ENCODE results near the gene HDAC4.

Gene HDAC4

DNA sequence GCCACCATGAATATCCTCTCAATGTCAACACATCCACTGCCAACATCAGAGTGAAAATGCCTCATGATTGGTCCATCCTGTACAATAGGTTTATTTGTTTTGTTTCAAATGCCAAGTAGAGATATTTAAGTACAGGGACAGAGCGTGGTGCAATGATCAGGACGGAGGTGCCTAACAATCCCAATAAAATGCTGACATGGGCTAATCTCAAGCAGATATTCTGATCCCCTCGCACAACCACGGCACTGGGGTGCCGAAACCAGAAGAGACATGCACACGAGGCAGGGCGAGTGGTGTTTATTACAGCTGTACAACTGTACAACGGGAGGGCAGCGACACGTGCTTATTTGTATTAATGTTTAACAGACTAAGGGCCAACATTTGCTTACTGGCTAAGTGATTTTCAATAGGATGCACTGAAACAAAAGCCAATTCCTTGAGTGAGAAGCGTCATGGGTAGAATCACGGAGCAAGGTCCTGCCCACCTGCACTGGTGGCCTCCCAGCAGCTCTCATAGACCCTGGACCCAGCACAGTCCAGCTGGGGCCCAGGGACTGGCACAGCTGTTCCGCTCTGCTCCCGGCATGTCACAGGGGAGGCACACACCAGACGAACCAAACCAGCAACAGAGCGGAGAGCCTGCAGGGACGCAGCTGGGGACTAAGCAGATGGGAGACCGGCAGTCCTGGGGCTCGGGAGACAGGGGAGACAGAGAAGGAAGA is 101.4 kb downstream of the HDAC4 start:
- no peak for DNase-seq (ENCODE audit: extremely low read depth in 1 of 2, low read depth in 1 of 2)

DNA sequence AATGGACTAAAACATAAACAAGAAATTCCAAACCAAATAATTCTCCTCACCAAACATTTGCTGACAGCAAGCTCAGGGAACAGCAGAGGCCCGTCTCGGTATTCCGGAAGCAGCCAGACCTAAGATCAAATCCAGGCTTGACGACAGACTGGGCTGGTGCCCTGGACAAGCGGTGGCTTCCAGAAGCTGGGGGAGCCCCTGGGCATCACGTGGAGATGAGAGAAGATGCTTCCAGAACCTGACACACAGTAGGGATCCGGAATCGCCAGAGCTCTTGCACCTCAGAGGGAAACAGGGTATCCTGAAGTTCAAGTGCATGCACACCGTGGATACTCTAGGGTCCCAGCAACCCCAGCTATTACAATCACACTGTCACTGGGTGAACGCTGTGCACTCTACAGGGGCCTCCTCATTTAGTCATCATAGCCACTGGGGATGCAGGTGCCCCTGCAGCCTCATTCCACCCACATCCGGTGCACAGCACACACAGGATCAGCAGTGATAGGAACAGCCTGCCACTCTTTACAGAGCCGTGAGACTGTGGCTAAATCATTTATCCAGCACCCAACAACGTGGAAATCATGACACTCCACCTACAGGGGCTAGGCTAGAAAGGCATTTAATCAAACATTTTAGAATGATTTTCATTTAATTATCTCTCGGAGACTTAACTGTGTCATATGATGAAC is 102.6 kb downstream of the HDAC4 start:
- DNase-seq (ENCODE audit: extremely low read depth in 1 of 2, low read depth in 1 of 2), result peak; percentile 43 to 67

DNA sequence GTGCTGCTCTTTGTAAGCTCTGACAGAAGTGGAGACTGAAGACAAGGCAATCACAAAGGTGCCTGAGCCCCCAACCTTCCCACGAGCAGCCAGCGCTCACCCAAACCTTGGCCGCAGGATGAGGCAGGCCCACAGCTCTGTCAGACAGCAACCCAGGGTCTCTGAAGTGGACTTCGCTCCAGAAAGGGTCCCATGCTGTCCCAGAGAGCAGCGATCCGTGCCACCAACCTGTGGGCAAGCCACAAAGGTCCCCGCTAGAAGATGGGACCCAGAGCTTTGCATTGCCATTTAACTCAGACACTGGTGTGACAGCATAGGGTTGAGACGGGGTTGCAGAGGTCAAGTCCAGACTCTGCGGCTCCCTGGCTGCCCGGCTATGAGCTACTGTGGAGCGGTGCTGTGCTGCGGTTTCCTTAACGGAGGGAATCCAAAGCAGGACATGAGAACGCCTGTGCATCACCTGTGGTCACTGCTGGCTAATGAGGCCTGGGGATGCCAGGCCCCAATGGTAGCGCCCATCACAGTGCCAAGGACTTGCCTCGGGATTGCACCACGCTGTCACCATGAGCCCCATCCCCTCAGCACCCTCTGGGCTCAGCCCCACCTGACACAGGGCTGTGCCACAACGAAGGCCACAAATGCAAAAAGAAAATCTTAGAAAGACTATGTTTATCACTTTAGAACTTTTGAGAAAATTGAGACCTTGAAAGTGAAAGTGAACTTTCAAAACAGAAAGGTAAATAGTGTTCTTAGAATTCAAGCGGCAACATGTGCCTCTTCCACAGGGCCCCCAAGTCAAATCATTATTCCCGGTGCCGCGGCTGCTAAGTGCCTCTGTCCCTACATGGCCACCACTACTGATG is 103.4 kb downstream of the HDAC4 start:
- no peak for DNase-seq (ENCODE audit: extremely low read depth in 1 of 2, low read depth in 1 of 2)

DNA sequence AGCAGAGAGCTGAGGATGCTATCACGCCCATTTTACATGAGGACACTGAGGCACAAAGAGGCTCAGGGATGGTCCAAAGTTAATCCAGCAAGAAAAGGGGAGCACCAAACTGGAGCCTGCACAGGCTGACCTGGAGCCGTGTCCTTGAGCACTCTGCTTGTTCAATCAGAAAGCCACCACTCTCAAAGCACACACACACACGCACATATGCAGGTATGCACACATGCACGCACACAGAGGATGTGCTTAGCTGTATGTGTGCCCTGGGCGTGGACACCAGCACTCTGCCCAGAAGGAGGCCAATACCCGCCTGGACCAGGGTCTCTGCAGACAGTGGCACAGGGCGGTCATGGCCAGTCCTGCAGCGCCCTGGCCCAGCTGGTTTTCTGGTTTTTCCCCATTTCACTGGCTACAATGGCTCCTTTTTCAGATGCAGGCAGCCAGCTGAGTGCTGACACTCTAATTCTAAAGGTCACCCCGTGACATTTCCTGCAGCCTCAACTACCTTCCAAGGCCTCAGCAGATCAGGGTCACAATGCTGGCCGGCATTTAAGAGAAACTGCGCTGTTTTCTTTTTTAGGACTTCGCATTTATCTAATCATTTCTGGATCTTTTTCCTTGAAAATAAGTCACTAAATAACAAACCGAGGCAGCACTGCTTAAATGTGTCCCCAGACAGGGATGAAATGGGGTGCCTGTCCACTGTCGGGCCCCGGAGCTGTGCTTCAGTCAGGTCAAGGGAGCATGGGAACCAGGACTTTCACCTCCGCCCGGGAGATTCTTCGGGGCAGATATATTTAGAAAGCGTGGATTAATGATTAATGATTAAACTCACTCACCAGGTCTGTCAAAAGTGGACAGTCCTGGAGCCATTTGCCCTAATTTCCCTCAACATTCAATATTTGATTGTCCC is 104.5 kb downstream of the HDAC4 start:
- no peak for DNase-seq (ENCODE audit: extremely low read depth in 1 of 2, low read depth in 1 of 2)

DNA sequence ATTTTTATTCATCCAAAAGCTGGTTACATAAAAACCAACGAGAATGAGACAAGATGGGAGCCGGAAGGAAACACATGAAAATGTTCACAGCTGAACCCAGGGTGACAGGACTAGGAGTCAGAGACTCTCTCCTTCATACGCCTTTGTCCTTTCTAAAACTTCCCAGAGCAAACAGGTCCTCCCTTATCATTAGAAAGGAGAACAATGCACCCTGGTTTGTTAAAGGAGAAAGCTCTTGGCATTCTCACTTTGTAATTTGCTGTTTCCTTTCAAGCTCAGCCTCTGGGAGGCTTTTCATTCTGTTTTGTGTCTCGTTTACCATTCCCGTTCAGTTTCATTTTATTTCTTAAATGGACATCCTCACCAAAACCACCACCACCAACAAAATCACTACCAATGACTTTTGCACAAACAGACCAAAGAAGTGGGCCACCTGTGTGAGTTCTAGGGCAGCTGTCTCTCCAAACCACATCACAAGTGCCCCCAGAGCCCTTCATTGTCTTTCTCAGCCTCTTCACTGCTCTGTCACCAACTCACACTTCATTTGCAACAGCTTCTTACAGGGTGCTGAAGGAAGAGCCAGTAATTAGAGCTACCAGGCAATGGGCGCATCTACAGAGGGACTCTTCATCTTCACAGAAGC is 105.3 kb downstream of the HDAC4 start:
- DNase-seq (ENCODE audit: extremely low read depth in 1 of 2, low read depth in 1 of 2), result no peak

DNA sequence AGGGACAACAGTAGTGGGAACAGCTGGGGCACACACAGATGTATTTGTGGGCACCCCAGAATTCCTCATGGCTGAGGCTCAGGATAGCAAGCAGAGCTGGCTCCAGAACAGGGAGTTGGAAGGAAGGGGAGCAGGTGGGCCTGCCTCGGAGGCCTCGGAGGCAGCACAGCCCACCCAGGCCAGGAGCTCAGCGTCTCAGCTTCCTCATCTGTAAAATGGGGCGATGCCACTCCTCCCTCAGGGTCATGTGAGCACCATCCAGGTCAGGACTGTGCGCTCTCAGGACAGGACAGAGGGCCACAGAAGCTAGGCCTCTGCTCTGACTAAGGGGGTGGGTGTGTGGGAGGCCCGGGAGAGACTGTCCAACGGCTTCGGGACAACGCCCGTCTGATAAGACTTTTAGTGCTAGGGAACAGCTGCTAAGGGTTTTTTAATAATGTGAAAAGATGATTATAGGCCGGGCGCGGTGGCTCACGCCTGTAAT is 106.2 kb downstream of the HDAC4 start:
- DNase-seq (ENCODE audit: extremely low read depth in 1 of 2, low read depth in 1 of 2), result no peak

DNA sequence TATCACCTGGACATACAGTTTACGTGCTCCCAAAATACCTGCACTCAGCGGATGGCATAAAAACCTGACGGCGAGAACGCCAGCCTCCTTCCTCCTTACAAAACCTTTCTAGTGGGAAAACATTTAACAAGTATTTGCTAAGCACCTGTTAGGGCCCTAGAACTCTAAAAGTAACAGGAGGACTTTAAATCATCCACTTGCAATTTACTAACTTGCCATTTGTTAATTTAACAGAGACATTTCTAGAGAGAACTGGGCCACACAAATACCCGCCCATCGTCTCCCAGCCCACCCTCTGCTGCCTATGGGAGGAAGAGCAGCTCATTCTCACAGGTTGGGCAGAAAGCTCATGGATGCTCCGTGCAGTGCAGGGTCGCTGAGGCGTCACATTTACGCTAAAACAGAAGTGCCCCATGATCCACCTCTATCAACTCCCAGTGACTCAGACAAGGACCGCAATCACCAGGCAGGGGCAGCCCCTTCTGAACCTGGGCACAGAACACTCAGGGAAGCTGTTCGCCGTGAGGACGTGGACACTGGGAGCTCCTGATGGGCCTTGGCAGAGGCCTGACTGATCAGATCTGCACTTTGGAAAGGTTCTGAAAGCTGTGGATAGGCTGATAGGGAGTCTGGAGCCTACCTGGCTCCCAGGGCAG is 106.9 kb downstream of the HDAC4 start:
- DNase-seq (ENCODE audit: extremely low read depth in 1 of 2, low read depth in 1 of 2), result peak in 1 of 2 donors; percentile 32

DNA sequence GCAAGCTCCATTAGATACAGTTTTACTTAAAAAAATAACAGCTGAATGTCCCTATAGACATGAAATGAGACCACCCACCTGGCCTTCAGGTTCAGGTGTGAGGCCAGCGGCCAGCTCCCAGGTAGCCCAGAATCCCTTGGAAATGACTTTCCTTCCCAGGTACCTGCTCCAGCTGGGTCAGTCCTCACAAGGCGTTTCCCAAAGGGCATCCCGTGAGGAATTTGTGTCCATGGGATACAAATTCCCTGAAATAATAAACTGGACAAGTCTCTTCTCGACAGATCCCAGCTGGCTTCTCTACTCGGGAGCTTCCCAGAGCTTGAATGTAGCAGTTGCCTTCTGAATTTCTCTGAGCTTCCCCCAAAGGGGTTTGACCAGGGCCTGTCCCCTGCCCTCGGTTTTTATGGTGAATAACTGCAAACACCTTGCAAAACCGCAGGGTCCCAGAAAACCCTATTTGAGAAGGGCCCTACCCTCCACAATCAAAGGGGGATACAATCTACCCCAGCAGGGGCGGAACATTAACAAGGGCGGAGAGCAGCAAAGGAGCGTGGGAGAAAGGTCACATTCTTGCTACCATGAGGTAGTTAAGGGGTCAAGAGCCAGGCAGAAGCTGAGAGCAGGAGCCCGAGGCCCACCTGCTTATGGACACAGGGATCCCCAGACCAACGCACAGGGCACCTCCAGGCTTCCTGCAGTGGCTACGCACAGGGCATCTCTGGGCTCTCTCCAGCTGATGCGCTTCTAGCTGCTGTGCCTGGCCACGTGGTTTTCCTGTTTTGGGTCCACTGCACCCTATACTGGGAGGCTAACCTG is 107.7 kb downstream of the HDAC4 start:
- DNase-seq (ENCODE audit: extremely low read depth in 1 of 2, low read depth in 1 of 2), result no peak

DNA sequence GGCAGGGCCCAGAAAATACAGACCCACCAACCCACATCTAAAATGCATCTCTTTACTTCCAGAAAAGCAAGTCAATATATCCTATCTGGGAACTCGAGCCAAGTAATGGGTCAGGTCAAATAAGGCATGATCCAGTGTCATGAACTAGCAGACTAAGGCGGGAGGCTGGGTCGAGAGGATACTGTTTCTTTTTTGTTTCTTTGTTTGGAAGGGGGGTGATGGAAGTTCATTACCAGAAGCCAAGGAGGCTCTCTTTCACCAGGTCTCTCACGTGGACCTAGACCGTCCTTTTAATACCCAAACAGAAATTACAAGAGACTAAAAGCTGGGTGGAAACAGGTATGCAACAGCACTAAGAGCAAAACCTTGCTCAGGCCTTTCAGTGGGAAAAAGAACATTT is 108.3 kb downstream of the HDAC4 start:
- no peak for DNase-seq (ENCODE audit: extremely low read depth in 1 of 2, low read depth in 1 of 2)

DNA sequence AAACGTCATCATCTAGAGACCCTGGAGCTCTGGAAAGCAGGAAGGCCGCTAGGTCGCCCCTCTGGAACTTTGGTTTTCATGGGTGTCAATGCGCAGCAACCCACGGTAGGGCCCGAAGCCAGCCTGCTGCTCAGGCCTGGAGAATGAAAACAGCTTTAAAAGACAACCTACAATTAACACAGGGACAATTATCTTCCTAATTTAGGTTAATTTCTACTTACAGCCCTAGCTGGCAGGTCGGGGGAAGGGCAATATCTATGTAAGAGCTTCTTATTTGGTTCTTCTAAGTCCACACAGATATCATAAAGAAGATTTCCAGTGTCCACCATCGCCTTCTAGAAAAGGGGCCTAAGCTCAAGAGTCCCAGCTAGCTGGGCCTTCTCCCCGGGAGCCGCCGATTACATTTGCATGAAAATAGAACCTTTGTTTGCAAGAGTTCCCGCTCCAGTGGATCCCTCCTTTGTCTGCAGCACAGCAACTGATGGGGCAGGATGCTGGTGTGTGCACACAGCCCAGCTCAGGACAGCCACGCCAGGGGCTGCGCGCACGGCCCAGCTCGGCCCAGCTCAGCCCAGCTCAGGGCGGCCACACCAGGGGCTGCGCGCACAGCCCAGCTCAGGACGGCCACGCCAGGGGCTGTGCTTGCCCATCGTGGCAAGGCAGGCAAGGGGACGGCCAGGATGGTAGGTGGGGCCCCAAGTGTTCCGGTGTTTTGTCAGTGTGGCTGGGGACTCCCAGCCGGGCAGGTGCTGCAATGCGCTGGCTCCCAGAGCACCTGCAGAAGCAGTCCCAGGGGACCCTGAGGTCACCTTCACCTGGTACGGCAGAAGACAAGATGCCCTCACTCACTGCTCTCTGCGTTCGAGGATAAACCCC is 109.1 kb downstream of the HDAC4 start:
- no peak for DNase-seq (ENCODE audit: extremely low read depth in 1 of 2, low read depth in 1 of 2)

DNA sequence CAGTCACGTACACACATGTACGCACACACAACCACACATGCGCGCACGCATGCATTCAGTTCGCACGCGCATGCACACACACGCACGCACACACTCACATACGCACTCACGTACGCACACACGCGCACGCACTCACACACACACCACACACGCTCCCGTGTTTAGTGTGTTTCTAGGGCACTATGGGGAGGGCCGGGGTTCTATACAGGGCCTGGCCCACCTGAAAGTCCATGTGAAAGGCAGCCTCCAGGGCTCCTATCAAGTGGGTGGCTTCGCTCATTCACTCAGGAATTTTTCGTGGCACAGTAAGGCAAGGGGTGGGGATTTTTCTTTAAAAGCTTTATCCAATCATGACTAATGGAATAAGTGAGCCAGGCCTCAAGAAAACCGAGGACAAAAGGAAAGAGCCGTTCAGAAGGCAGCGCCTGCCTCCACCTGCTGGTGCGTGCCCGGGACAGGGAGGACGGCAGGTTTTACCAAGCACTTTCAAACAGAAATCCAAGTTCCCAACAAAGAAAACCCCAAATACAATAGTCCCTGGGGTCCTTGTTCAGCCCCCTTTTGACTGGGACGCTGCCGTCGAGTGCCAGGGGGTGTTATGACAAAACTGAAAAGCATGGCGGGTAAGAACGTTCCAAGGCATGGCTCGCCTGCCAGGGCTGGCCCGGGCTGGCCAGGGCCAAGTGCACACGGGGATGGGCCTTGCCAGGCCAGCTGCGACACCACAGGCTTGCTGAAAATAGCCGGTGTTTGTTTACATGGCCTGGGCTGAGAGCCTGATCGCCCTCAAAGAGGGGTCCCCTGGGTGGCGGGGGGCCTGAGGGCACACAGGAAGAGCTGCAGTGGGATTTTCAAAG is 110.0 kb downstream of the HDAC4 start:
- DNase-seq (ENCODE audit: extremely low read depth in 1 of 2, low read depth in 1 of 2), result no peak

DNA sequence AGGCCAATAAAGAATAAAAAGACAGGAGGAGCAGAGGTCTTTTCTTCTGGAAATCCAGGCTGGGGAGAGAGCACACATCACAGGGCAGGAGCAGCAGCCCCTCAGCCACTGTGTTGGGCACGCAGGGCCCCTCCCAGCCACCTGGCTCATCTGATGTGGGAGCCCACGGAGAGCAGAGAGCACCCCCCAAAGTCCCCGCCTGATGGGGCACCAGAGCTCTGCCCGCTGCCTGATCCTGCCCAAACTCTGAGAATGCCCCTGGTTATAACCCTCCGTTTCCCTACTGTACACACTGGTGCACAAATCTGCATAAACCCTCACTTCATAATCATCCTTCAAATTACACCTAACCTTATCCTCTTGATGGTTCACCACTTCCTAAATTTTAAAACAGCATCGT is 111.3 kb downstream of the HDAC4 start:
- DNase-seq (ENCODE audit: extremely low read depth in 1 of 2, low read depth in 1 of 2), result no peak

DNA sequence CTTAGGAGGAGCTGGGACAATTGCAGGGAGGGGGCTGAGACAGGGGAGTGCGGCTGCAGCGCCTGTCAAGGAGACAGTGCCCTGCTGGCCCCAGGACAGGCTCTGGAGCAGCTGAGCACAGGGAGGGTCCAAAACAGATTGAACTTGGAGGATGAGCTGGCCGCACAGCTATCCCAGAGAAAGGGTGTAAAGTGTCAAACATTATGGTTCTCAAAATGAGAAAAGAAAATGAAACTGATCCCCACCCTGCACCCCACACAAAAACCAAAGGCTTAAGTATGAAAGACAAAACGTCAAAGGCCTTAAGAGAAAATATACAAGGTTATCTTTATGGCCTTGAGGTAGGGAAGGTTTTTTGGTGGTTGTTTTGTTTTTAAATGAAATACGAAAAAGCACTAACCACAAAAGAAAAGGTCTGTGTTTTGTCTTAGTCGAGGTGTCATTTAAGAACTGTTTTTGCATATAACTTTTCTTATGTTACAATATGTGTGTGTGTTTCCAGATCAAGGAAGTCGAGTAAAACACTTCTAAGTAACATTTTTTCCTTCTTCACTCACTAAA is 111.8 kb downstream of the HDAC4 start:
- no peak for DNase-seq (ENCODE audit: extremely low read depth in 1 of 2, low read depth in 1 of 2)

DNA sequence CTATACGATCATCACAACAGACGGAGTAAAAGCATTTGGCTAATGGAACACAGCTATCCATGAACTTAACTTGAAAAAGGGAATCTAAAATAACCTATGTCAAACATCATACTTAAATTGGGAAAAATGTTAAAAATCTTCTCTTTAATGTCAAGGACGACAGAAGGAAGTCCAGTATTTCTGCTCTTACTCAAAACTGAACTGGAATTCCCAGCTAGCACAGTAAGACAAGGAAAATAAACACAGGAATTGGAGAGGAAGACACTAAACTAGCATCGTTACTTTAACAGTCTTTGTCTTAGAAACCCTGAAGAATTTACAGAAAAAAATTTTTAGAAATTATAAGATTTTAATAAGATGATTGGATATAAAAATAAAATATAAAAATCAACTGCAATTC is 112.6 kb downstream of the HDAC4 start:
- DNase-seq (ENCODE audit: extremely low read depth in 1 of 2, low read depth in 1 of 2), result no peak

DNA sequence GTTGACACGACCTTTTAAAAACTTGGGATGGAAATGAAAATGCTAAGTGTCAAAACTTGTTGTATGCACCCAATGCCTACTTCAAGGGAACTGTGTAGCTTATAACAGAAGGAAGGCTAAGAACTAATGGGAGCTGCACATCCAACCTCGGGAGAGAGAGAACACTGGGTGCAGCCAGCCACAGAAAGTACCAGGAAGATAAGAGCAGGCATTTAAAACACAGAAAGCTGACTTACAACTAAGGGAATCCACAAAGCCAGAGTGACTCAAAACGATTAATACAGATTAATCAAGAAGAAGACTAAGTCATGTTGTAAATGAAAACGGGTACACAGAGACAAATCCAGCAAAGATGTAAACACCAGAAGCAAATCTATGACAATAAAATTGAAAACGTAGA is 113.4 kb downstream of the HDAC4 start:
- no peak for DNase-seq (ENCODE audit: extremely low read depth in 1 of 2, low read depth in 1 of 2)

DNA sequence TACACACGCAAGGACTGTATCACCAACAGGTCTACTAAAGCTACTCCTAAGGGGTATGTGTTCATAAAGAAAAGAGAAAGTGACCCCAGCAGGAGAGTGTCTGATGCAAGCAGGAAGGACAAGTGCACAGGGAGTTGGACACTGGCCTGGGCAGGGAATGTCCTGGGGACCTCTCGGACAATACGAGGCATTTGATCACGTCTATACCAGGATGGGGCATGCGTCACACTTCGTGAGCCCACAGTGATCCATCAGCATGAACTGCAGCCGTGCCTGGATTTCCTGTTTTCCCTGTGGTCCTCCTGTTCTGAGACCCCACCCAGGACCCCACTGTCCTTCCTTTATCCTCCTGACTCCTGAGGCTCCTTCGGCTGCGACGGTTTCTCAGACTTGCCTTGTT is 113.9 kb downstream of the HDAC4 start:
- no peak for DNase-seq (ENCODE audit: extremely low read depth in 1 of 2, low read depth in 1 of 2)

DNA sequence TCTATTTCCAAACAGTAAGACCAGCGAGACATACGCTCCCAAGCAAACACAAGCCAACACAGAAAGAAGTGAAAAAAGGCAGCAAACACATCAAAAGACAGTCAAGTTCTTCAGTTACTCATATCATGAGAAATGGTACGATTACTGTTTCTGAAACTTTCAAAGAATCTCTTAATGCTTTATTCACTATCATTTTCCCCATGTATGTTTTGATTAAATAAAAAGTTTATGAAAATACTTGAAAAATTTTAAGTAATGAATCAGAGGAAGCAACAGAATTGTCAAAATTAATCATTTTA is 114.9 kb downstream of the HDAC4 start:
- DNase-seq (ENCODE audit: extremely low read depth in 1 of 2, low read depth in 1 of 2), result no peak

Data from activated CD8-positive, alpha-beta memory T cell treated with anti-CD3 and anti-CD28 coated beads for 1 hour (primary cell).